MM.1S (cell line): ENCODE results near the gene RAB44.

Experiments
- DNase-seq: peaks from one replicate; pipeline ENCODE4 v3.0.0-alpha.2; 2015
- H2AFZ ChIP-seq: fragments of 300-600 bp; sonication (generic); 2 replicates; pipeline ENCODE4 v1.6.0; 2016; ENCODE audit warnings: antibody characterized with exemption, low read length
- H3F3A ChIP-seq: fragments of 300-600 bp; sonication (generic); 2 replicates; pipeline ENCODE4 v1.6.1; 2016; ENCODE audit warnings: mild to moderate bottlenecking, antibody characterized with exemption, low read length, moderate library complexity, mixed read lengths; ENCODE audit not compliant: insufficient read depth
- H3K27ac ChIP-seq: fragments of 300-600 bp; sonication (generic); 2 replicates; pipeline ENCODE4 v1.5.1; 2016; ENCODE audit warnings: mild to moderate bottlenecking, low read length
- H3K27me3 ChIP-seq: fragments of 300-600 bp; sonication (generic); replicated peaks from 2 replicates; pipeline ENCODE4 v1.6.0; 2016; ENCODE audit warnings: low read length; ENCODE audit not compliant: insufficient read depth
- H3K36me3 ChIP-seq: fragments of 300-600 bp; sonication (generic); replicated peaks from 2 replicates; pipeline ENCODE4 v1.6.1; 2016; ENCODE audit warnings: mild to moderate bottlenecking, low read length, mixed read lengths; ENCODE audit not compliant: insufficient read depth
- H3K4me1 ChIP-seq: fragments of 300-600 bp; sonication (generic); 2 replicates; pipeline ENCODE4 v1.6.1; 2016; ENCODE audit warnings: low read length, mixed read lengths
- H3K4me2 ChIP-seq: fragments of 300-600 bp; sonication (generic); 2 replicates; pipeline ENCODE4 v1.6.0; 2016; ENCODE audit warnings: low read depth, low read length
- H3K4me3 ChIP-seq: fragments of 300-600 bp; sonication (generic); 2 replicates; pipeline ENCODE4 v1.5.1; 2016; ENCODE audit warnings: low read length, mixed read lengths
- H3K79me2 ChIP-seq: fragments of 300-600 bp; sonication (generic); 2 replicates; pipeline ENCODE4 v1.6.1; 2016; ENCODE audit warnings: mixed run types, low read length, mixed read lengths
- H3K9ac ChIP-seq: fragments of 300-600 bp; sonication (generic); 2 replicates; pipeline ENCODE4 v1.6.1; 2016; ENCODE audit warnings: low read length, mixed read lengths
- H3K9me2 ChIP-seq: fragments of 300-600 bp; sonication (generic); replicated peaks from 2 replicates; pipeline ENCODE4 v1.6.1; 2016; ENCODE audit warnings: mild to moderate bottlenecking, low read length, mixed read lengths; ENCODE audit not compliant: insufficient read depth
- H3K9me3 ChIP-seq: fragments of 300-600 bp; sonication (generic); replicated peaks from 2 replicates; pipeline ENCODE4 v1.6.1; 2016; ENCODE audit warnings: mild to moderate bottlenecking, low read length, mixed read lengths; ENCODE audit not compliant: insufficient read depth
- H4K20me1 ChIP-seq: fragments of 300-600 bp; sonication (generic); 2 replicates; pipeline ENCODE4 v1.6.1; 2016; ENCODE audit warnings: mild to moderate bottlenecking, low read length, moderate library complexity, mixed read lengths; ENCODE audit not compliant: insufficient read depth
- EZH2 ChIP-seq: fragments of 300-600 bp; sonication (generic); optimal IDR thresholded peaks from 2 replicates; pipeline ENCODE3; 2017; ENCODE audit warnings: low read depth, mild to moderate bottlenecking, antibody characterized with exemption, low read length, mixed read lengths
- EZH2phosphoT487 ChIP-seq: fragments of 300-600 bp; sonication (generic); IDR thresholded peaks from 2 replicates; pipeline ENCODE4 v1.6.1; 2018; ENCODE audit warnings: antibody characterized with exemption, low read length
- TF ChIP-seq, protein P1 (sequence below): fragments of 300-600 bp; sonication (generic); IDR thresholded peaks from 2 replicates; pipeline ENCODE4 v1.5.1; 2016; ENCODE audit warnings: antibody characterized with exemption, low read length, mixed read lengths

The RAB44 gene

GRCh38 chr6:36720251-36721141 is 22.9 kb downstream of the RAB44 start:
- H3F3A ChIP-seq = no peaks in the 10 kb centered on the region
- H3K4me3 ChIP-seq = no peak overlapping the region
- TF ChIP-seq EZH2phosphoT487 (no peak), EZH2 (no peak)
- TF ChIP-seq, protein P1, sequence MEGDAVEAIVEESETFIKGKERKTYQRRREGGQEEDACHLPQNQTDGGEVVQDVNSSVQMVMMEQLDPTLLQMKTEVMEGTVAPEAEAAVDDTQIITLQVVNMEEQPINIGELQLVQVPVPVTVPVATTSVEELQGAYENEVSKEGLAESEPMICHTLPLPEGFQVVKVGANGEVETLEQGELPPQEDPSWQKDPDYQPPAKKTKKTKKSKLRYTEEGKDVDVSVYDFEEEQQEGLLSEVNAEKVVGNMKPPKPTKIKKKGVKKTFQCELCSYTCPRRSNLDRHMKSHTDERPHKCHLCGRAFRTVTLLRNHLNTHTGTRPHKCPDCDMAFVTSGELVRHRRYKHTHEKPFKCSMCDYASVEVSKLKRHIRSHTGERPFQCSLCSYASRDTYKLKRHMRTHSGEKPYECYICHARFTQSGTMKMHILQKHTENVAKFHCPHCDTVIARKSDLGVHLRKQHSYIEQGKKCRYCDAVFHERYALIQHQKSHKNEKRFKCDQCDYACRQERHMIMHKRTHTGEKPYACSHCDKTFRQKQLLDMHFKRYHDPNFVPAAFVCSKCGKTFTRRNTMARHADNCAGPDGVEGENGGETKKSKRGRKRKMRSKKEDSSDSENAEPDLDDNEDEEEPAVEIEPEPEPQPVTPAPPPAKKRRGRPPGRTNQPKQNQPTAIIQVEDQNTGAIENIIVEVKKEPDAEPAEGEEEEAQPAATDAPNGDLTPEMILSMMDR = no peak
- H3K4me2 ChIP-seq = no peak overlapping the region
- no peak for DNase-seq
- H3K9me2 ChIP-seq = no peaks in the 10 kb centered on the region
- no peaks in the 10 kb centered on the region for H4K20me1 ChIP-seq
- H3K4me1 ChIP-seq = peaks cover 13% of the 10 kb centered on the region
- H3K27me3 ChIP-seq = no peaks in the 10 kb centered on the region
- H3K36me3 ChIP-seq = no peaks in the 10 kb centered on the region
- H2AFZ ChIP-seq = no peak overlapping the region
- H3K79me2 ChIP-seq = no peaks in the 10 kb centered on the region
- no peak overlapping the region for H3K27ac ChIP-seq
- no peaks in the 10 kb centered on the region for H3K9me3 ChIP-seq
- H3K9ac ChIP-seq = no peak overlapping the region

DNA sequence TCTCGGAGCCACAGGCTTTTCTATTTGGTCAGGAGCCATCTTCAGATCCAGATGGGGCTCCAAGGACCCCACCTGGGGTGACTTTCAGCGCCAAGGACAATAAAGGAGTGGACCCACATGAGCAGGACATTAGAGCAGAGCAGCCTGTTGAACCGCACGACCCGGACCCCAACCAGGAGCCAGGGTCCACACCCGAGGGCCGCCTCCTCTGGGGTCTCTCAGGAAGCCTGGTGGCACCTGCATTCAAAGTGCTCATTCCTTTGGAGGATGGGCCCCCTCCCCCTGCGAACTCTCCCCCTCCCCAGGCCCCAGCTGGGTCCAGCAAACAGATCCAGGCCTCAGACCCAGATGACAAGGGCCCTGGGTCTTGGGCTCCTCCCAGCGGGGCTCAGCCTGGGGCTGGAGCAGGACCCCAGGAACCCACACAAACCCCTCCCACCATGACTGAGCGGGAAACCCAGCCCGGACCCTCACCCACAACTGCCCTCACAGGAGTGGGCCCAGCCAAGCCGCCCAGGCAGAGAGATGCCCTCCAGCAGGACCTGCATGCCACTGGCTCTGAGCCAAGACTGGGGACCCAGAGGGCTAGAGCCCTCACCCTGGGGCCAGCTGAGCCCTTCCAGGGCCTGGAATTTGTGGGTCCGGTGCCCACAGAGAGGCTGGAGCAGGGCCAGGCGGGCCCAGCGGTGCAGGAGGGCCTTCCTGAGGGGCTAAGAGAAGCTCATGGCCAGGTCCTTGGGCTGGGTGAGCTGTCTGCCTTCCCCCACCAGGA is 23.9 kb downstream of the RAB44 start:
- no peaks in the 10 kb centered on the region for H4K20me1 ChIP-seq
- no peak overlapping the region for H3K9ac ChIP-seq
- H3F3A ChIP-seq = no peaks in the 10 kb centered on the region
- no peak overlapping the region for H3K4me2 ChIP-seq
- no peaks in the 10 kb centered on the region for H3K36me3 ChIP-seq
- H3K4me1 ChIP-seq = peaks cover 23% of the 10 kb centered on the region
- no peaks in the 10 kb centered on the region for H3K79me2 ChIP-seq
- DNase-seq = no peak
- H3K27ac ChIP-seq = no peak overlapping the region
- TF ChIP-seq, protein P1 = no peak
- no peak for TF ChIP-seq EZH2
- no peak for TF ChIP-seq EZH2phosphoT487
- no peaks in the 10 kb centered on the region for H3K27me3 ChIP-seq
- H3K4me3 ChIP-seq = no peak overlapping the region
- H2AFZ ChIP-seq = no peak overlapping the region
- no peaks in the 10 kb centered on the region for H3K9me2 ChIP-seq
- no peaks in the 10 kb centered on the region for H3K9me3 ChIP-seq

- Histone ChIP-seq H3K9me2 (no peaks in the 10 kb centered on the region), H3K27ac (no peak overlapping the region)
Observed at GRCh38 chr6:36722365-36722764, 24.7 kb downstream of the RAB44 start.

More at GRCh38 chr6:36722365-36722764, 24.7 kb downstream of the RAB44 start:
- H3K27me3 ChIP-seq = no peaks in the 10 kb centered on the region
- H3K4me3 ChIP-seq = no peak overlapping the region
- DNase-seq = no peak
- H3K4me1 ChIP-seq = peaks cover 31% of the 10 kb centered on the region
- H3K4me2 ChIP-seq = no peak overlapping the region
- no peaks in the 10 kb centered on the region; the same call in 1 of the 2 replicates for H3F3A ChIP-seq
- no peaks in the 10 kb centered on the region for H3K36me3 ChIP-seq
- H2AFZ ChIP-seq = no peak overlapping the region
- H3K9me3 ChIP-seq = no peaks in the 10 kb centered on the region
- TF ChIP-seq EZH2phosphoT487 (no peak), EZH2 (no peak)
- TF ChIP-seq, protein P1 = no peak
- H3K79me2 ChIP-seq = no peaks in the 10 kb centered on the region
- no peak overlapping the region for H3K9ac ChIP-seq
- no peaks in the 10 kb centered on the region for H4K20me1 ChIP-seq
